Activated CD8-positive, alpha-beta memory T cell treated with anti-CD3 and anti-CD28 coated beads, Interleukin-2, amount 50 U/mL, for 1 hour (primary cell): ENCODE measurements around the gene QRICH2.
"Not testable (repeated sequence)": the region's sequence is repeated elsewhere in the genome, so short reads cannot be mapped to it uniquely, and the experiment has no call there.

ENCODE experiments used
- DNase-seq: peaks from one replicate; pipeline ENCODE4 v3.0.0-alpha.2; 2020; ENCODE audit errors: extremely low read depth

The QRICH2 gene

DNA sequence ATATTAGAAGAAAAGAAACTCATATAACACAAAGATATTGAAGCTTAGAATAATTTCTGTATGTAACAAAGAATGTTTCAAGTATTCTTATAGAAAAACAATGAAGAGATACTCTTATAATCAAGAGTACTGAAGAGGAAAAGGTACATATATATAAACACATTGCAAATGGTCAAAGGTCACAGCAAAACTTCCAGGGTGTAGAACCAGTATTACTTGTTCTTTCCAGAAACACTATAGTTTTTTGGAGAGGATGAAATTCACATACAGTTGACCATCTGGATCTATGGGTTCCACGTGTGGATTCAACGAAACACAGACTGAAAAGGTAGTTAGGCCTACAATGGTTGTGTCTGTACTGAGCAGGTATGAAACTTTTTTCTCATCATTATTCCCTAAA is 23.0 kb upstream of the QRICH2 start:
- no peak for DNase-seq

DNA sequence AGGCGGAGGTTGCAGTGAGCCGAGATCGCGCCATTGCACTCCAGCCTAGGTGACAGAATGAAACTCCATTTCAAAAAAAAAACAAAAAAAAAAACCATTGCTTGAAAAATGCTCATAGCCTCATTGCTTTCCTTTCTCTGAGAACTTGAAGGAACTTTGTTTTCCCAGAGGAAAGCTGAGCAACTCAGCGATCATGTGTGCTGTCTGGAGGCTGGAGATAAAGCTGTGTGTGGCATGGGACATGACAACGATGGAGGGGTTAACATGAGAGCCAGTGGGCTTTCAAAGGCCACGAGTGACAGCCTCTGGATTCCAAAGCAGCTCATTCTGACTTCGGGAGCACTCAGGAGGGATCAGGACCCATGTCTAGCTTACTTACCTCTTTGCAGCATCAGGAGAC is 21.6 kb upstream of the QRICH2 start:
- no peak for DNase-seq

DNA sequence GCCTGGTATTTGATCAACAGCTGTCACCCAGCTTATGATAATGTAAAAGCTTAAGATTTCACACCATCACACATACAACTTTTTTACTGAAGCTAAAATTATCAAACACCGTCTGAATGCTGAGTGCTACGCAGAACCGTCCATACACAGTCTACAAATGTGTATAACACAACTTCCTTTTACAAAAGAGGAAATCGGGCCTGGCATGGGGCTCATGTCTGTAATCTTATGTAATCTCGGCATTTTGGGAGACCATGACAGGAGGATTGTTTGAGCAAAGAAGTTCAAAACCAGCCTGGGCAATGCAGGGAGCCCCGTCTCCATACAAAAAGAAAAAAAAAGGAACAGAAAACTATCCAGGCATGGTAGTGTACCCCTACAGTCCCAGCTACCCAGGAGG is 19.6 kb upstream of the QRICH2 start:
- no peak for DNase-seq

DNA sequence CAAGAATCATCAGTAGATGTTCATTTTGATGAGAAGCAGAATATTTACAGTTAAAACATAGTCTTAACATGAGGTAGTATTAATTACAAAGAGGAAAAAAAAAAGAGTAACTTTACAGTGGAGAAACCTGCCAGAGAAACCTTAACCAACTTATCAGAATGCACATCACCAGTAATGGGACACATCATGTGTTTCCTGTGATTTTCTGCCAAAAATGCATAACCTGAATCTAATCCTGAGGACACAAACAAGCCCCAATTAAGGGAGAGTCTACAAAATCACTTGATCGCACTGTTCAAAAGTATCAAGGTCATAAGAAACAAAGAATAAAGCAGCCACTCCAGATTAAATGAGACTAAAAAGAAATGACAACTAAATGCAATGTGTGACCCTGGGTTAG is 18.2 kb upstream of the QRICH2 start:
- no peak for DNase-seq

DNA sequence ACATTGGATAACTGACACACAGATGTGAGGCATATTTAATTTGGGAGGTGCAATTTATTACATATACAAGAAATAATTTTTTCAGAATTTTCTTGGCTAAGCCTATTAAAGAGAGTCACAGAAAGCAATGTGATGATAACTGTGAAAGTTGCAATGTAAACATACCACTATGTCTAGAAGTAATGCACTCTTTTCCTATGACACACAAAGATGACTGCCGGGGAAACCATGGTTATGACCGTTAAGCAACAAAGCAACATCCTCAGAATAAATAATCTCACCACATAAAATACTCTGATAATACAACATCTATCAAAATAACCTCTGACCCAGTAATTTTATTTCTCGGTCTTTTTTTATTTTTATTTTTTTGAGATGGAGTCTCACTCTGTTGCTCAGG is 10.5 kb upstream of the QRICH2 start:
- DNase-seq, result no peak

DNA sequence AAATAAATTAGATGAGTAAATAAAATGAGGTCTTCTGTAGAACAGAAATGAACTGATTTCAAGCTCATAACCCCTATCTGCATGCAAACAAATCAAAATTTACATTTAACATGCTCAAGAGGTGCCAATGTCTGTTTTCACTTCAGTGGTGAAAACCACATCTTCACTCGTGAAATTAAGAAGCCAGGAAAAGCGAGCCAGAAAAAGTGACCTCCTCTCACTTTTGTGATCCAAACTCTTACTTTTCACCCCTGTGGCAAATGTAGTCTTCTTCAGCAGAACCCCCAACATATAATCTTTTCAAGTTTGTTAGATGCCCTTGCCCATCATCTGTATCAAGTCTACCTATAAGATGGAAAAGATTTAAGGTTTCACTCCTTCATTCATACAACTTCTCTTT is 9.5 kb upstream of the QRICH2 start:
- DNase-seq, result no peak

DNA sequence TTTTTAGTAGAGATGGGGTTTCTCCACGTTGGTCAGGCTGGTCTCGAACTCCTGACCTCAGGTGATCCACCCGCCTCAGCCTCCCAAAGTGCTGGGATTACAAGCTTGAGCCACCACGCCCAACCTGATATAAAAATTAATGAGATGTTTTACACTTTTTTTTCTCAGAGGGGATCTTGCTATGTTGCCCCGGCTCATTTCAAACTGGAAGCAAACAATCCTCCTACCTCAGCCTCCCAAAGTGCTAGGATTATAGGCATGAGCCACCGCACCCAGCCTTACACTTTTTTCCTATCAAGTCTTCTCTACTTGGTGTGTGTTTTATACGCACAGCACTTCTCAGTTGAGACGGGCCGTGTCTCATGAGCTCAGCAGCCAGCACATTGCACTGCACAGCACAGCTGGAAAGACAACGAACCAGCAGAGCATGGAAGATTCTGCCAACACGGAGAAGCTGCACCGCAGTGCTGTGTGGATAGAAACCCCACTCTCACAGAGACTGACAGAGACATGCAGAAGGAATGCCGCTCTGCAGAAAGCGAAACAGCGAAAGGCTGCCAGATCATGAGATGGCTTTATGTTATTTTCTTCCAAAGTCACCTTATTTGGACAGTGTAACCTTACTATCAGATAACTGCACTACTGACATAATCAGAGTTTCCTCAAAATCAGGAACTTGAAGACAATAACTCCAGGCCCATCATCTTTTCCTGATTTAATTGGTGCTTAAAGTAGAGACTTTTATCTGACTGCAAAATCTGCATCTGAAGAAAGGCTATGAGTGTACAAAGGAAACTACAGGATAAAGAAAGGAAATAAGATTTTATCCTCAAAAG is 6.5 kb upstream of the QRICH2 start:
- no peak for DNase-seq

DNA sequence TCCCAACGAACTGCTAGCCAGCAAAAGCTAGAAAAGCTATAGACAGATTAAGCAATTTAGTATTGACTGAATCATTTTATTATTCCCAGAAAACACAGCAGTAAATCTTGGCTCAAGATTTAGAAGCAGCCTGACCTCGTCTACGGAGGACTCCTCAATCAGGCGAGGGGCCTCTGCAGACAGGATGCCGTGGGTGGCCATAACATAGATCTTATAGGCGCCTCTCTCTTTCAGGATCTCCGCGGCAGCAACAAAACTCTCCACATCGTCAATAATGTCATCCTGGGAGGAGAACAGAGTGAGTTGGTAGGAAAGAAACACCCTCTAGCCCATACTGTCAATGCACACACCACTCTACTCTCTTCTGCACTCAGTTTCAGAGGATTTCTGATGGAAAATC is 4.7 kb upstream of the QRICH2 start:
- no peak for DNase-seq

DNA sequence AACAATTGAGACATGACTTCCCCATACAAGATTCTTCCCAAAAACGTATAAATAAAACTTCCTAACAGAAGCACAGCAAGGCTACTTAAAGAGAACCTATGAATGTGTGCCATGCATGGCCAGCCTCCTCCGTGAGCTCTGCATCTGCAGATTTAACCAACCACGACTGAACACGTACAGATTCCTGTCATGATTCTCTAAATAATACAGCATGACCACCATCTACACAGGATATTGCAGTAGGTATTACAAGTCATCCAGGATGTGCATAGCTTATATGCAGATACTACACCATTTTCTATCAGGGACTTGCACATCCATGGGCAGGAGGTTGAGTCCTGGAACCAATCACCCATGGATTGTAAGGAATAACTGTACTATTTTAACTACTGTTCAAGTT is 1.4 kb upstream of the QRICH2 start:
- DNase-seq, result no peak

DNA sequence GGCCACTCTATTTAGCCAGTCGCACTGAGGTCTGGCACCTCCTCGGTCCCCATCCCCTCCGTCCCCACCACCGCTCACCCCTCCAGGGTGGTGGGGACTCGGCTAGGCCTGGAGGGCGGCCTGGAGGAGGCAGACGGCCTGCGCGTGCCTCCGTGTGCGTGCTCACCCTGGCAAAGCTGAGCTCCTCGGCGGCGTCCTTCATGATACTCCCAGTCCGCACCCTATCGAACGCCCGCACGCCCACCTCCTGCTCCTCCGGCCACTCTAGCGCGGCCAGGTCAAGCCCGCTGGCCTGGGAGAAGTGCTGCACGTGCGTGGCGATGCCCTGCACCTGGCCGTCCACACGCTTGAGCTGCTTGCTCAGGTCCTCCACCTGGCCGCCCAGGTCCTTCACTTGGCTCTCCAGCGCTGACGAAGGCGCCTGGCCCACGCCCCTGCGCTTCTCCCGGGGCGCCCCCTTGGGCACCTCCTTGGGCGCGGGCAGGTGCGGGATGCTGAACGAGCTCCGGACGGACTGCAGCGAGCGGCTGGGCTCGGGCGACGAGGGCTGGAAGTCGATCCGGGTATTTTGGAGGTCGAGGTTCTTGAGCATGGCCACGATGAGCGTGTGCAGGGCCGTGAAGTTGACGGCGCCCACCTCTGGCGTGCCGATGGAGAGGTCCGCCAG is 644 bp downstream of the QRICH2 start:
- no peak for DNase-seq

DNA sequence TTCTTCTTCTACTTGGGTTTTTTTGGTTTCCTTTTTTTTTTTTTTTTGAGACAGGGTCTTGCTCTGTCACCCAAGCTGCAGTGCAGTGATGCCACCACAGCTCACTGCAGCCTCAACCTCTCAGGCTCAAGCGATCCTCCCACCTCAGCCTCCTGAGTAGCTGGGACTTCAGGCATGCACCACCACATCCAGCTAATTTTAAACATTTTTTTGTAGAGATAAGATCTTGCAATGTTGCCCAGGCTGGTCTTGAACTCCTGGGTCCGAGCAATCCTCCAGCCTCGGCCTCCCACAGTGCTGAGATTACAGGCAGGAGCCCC is 3.0 kb downstream of the QRICH2 start:
- not testable (repeated sequence) for DNase-seq

DNA sequence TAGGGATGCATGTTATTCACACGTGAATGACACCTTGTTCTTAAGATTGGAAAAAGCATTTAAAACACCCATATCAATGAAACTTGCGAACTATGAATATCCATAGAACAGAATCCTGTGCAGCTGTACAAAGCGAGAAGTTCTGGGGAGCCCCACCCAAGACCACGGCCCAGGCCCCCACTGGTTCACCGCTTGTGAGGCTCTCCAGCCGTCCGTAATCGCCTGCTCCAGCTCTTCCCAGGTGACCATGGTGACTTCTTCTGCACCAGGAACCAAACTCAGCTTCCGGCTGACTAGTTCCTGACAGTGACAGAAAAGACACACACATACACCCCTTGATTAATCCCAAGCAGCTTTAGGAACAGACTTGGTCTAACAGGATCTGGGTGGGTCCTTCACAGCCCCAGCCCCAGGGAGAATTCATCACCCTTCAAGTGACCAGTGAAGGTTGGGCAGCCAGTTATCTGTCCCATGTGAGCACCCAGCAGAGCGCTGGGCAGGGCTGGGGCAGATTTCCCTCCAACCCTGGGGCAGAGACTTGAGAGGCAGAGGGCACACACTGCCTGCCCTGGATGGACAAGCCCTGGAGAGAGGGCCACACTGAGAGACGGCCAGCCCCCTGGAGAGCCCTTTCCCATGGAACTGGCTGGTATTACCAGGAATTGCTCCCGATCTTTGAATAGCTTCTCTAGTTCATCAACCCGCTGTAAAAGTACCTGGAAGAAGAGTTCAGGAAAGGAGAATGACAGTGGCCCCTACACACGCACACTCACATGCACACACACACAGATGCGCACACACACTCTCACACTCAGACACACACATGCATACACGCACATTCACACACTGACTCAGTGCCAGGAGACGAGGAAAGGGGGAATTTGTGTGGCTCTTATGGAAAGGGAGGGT is 3.6 kb downstream of the QRICH2 start:
- DNase-seq, result no peak

DNA sequence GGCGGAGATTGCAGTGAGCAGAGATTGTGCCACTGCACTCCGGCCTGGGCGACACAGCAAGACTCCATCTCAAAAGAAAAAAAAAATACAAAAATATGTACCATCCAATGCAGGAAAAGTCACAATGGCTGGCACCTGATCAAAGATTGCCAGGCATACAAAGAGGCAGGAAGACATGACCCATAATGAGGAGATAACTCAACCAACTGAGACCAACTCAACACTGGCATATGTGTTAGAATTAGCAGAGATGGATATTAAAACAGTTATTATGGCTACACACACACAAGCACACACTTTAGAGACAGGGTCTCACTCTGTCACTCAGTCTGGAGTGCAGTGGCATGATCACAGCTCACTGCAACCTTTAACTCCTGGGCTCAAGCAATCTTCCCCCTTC is 10.6 kb downstream of the QRICH2 start:
- DNase-seq, result no peak

DNA sequence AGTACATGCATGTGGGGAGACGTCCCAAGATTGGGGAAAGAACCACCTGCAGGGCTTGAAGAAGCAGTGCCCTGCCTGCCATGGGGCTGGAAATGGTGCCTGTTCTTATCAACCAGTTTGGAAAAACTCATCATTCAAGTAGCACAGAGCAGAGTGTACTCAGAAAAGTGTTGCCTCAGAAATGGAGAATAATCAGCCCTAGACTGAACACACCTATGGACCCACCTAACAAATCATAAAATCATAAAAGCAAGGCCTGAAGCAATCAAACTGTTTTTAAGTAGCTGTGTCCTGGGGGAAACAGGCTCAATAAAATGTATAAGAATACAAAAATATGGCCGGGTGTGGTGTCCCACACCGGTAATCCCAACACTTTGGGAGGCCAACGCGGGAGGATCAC is 11.2 kb downstream of the QRICH2 start:
- DNase-seq, result no peak

DNA sequence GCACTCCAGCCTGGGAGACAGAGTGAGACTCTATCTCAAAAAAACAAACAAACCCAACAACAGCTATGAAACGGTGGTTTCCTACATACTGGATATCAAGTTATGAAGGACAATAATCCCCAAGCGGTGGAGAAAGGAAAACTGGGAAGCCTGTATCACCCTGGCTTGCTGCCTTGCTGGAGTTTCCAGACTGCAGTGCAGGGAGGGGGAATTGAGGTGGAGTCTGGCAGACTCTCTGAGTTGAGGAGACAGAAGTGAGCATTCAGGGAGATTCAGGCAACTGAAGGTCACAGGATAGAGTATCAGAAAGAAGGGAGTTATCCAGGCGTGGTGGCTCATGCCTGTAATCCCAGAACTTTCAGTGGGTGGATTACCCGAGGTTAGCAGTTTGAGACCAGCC is 11.9 kb downstream of the QRICH2 start:
- no peak for DNase-seq

DNA sequence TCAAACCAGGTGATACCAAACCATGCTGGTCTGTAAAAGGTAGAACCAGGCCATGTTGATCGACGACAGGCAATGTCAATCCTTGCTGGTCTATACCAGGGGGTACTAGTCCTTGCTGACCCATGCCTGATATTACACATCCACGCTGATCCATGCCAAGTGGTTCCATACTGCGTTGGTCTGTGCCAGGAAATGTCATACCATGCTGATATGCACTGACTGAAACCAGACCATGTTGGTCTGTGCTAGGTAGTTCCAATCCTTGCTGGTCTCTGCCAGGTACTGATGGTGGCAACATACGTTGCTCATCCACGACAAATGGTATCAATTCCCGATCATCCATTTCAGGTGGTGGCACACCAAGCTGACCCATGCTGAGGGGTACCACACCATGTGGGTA is 15.0 kb downstream of the QRICH2 start:
- DNase-seq, result no peak

DNA sequence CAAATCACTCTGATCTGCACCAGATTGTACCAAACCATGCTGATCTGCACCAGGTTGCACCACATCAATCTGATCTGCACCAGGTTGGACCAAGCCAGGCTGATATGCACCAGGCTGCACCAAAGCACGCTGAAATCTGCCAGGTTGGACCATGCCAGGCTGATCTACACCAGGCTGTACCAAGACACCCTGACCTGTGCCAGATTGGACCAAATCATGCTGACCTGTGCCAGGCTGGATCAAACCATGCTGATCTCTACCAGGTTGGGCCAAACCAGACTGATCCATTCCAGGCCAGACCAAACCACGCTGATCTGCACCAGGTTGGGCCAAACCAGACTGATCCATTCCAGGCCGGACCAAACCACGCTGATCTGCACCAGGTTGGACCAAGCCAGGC is 15.5 kb downstream of the QRICH2 start:
- DNase-seq, result no peak

DNA sequence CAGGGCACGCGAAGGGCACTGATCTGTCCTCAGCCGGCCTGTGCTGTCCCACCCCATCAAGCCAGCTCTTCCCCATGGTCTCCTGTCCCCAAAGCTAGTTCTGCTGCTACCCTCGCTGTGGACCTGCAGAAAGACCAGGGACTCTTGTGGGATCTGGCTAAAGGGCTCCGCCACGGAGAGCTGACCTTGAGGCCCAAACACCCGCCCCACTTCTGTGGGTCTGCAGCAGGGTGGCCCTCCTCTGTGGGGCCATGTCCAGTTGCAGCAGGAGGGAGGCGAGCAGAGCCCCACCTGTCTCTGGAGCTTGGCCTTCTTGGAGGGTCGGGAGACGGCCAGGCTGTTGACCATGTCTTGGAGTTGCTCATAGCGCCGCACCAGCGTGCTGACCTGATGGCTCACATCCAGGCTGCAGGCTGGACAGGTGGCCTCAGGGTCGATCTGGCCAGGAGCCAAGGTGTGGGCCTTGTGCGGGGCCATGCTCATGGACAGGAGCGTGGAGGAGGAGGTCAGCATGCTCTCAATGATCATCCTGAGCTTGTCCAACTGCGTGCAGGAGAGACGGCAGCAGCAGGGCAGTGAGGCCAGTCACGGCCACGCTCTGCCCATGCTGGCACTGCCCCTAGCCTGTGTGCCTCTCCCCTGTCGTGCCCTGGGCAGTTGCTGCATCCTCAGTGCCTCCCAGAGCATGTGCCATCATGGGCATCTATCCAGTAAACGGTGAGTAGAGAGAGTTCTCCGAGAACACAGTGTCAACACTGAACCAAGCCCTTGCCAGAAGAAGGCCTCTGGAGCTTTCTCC is 26.3 kb downstream of the QRICH2 start:
- no peak for DNase-seq

DNA sequence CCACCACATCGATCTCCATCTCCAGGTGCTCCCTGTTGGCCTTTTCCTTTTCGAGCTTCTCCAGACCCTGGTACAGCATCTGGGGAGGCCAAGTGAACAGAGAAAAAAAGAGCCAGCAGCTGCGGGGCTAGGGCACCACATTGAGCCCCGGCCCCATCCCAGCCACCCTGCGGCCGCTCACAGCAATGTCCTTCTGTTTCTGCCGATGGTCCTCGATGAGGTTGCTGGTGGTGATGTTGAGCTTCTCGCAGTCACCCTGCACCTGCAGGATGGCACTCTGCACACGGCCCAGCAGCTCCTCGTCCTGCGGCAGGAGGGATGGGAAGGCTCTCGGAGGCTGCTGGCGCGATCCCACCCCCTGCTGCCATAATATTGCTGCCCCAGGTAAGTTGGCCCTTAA is 27.4 kb downstream of the QRICH2 start:
- no peak for DNase-seq

DNA sequence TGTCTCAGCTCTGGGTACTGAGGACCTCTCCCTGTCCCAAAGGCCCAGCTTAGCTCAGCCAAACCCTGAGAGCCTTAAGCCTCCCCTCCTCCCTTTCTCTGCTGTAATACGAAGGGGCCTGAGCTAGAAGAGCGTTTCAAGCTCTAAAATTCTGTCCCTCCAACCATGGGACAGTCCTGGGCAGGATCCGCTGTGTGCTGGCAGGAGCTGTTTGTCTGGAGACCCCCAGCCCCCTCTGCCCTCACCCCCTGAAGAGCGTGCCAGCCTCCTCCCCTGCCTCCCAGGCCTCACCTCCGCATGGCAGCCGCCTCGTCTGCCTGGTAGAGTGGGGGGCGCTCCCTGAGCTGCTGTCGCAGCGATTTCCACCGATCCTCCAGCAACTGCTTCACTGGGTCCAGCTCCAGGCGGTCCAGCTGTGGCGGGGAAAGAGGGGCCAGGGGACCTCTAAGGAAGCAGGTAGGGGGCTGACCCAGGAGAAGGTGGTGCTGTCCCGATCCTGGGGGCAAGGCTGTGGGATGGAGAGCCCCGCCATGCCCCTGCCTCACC is 28.3 kb downstream of the QRICH2 start:
- DNase-seq, result no peak

DNA sequence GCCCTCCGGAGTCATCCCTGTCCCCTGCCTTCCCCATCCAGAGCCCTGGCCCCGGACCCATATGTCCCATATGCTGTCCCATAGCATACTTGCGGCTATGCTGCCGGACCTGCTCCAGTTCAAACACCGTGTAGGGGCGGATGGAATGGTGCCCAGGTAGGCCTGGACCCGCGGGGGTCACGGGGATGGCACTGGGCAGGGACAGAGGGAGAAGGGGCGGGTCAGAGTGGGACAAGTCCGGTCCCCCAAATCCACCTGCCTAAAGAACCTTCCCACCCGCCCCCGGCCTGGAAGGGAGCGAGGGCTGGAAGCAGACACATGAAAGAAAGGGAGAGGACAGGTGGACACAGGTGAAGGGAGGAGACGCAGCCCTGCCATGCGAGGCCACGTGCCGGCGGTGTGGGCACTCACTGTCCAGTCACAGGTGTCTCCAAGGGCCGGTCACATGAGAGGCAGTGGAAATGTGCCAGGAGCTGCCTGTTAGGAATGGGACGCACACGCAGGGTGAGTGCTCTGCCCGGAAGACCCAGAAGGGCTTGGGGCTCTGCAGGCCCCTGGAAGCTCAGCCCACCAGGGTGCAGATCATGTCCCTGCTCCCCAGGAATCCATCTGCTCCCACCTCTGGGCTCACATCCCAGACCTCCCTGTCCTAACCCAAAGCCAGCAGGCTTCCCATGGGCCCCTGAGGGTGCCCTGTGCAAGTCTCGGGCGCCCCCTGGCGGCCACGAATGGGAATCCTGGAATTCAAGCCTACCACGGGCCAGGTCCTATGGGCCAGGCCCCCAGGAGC is 28.9 kb downstream of the QRICH2 start:
- peak; percentile 47 for DNase-seq
